ENCODE data around the gene ATP6V1E1. TPM values are rescaled to one million over a fixed set of nuclear protein-coding genes. Genes with fewer than 3 reads are reported as not detected.
"Not testable (repeated sequence)": the region's sequence is repeated elsewhere in the genome, so short reads cannot be mapped to it uniquely, and the experiment has no call there.

The ATP6V1E1 gene
- total RNA-seq = 119 and 146 TPM in 2 replicates

- peak; percentile 7 for FAIRE-seq
- Histone ChIP-seq H3K4me3 (ENCODE audit: low read depth, low read length) (peak within 1 kb of the TSS; percentile 89), H3K36me3 (ENCODE audit: control insufficient read depth, insufficient read depth, low read length) (peaks cover 2% of the 10 kb centered on the region), H3K27me3 (ENCODE audit: control insufficient read depth, insufficient read depth, low read length) (no peaks in the 10 kb centered on the region)
- DNase-seq (ENCODE audit: low read depth) = peak; percentile 95
- TF ChIP-seq CTCF (IDR thresholded peaks at IDR 0.05; ENCODE audit: insufficient read depth, low read length, severe bottlenecking) = no peak
Measured at GRCh38 chr22:17628406-17629172, at the start of gene ATP6V1E1. Gene ATP6V1E1, minus strand, starts transcription at chr22:17628749. Its CDS starts 114 bp downstream, at chr22:17628635.

GRCh38 chr22:17675584-17675983 is 47.0 kb upstream of the ATP6V1E1 start:
- FAIRE-seq = no peak
- Histone ChIP-seq H3K36me3 (ENCODE audit: control insufficient read depth, insufficient read depth, low read length) (no peaks in the 10 kb centered on the region), H3K4me3 (ENCODE audit: low read depth, low read length) (no peak overlapping the region), H3K27me3 (ENCODE audit: control insufficient read depth, insufficient read depth, low read length) (no peaks in the 10 kb centered on the region)
- no peak for TF ChIP-seq CTCF (IDR thresholded peaks at IDR 0.05; ENCODE audit: insufficient read depth, low read length, severe bottlenecking)
- DNase-seq (ENCODE audit: low read depth) = no peak

GRCh38 chr22:17674152-17674551 is 45.6 kb upstream of the ATP6V1E1 start:
- DNase-seq (ENCODE audit: low read depth) (no peak), FAIRE-seq (no peak)
- Histone ChIP-seq H3K4me3 (ENCODE audit: low read depth, low read length) (no peak overlapping the region), H3K36me3 (ENCODE audit: control insufficient read depth, insufficient read depth, low read length) (peaks cover 4% of the 10 kb centered on the region), H3K27me3 (ENCODE audit: control insufficient read depth, insufficient read depth, low read length) (no peaks in the 10 kb centered on the region)
- no peak for TF ChIP-seq CTCF (IDR thresholded peaks at IDR 0.05; ENCODE audit: insufficient read depth, low read length, severe bottlenecking)

- no peak for DNase-seq (ENCODE audit: low read depth)
- FAIRE-seq = no peak
Measured at GRCh38 chr22:17672417-17672991, 44.0 kb upstream of the ATP6V1E1 start.

GRCh38 chr22:17671521-17672092 is 43.1 kb upstream of the ATP6V1E1 start:
- not testable (repeated sequence) for H3K27me3 ChIP-seq (ENCODE audit: control insufficient read depth, insufficient read depth, low read length); H3K36me3 ChIP-seq (ENCODE audit: control insufficient read depth, insufficient read depth, low read length); FAIRE-seq; H3K4me3 ChIP-seq (ENCODE audit: low read depth, low read length); DNase-seq (ENCODE audit: low read depth)

More at GRCh38 chr22:17672417-17672991, 44.0 kb upstream of the ATP6V1E1 start:
- no peak for TF ChIP-seq CTCF (IDR thresholded peaks at IDR 0.05; ENCODE audit: insufficient read depth, low read length, severe bottlenecking)
- Histone ChIP-seq H3K4me3 (ENCODE audit: low read depth, low read length) (no peak overlapping the region), H3K27me3 (ENCODE audit: control insufficient read depth, insufficient read depth, low read length) (no peaks in the 10 kb centered on the region), H3K36me3 (ENCODE audit: control insufficient read depth, insufficient read depth, low read length) (peaks cover 4% of the 10 kb centered on the region)

GRCh38 chr22:17665854-17666253 is 37.3 kb upstream of the ATP6V1E1 start:
- H3K4me3 ChIP-seq (ENCODE audit: low read depth, low read length) = no peak overlapping the region
- H3K36me3 ChIP-seq (ENCODE audit: control insufficient read depth, insufficient read depth, low read length) = peaks cover 6% of the 10 kb centered on the region
- no peak for TF ChIP-seq CTCF (IDR thresholded peaks at IDR 0.05; ENCODE audit: insufficient read depth, low read length, severe bottlenecking)
- no peaks in the 10 kb centered on the region for H3K27me3 ChIP-seq (ENCODE audit: control insufficient read depth, insufficient read depth, low read length)
- no peak for DNase-seq (ENCODE audit: low read depth)
- no peak for FAIRE-seq
